Thyroid gland (tissue), 4 donors: Measurements from ENCODE around the gene CPT1A.

ENCODE experiments used
- CTCF ChIP-seq, 6 experiments: fragments of 200-600 bp in 3 of 6; fragments of 450-650 bp in 3 of 6; sonication (generic) in 3 of 6; IDR thresholded peaks; one replicate each; pipeline ENCODE4 v1.5.1; 2016 to 2019; ENCODE audit warnings: antibody characterized with exemption in 6 of 6, mild to moderate bottlenecking in 2 of 6, inconsistent platforms in 1 of 6, moderate library complexity in 1 of 6
- POLR2A ChIP-seq, 2 donors: fragments of 450-650 bp; IDR thresholded peaks; one replicate each; pipeline ENCODE4 v1.6.1; 2017; ENCODE audit warnings: antibody characterized with exemption in 2 of 2, mild to moderate bottlenecking in 2 of 2, moderate library complexity in 1 of 2

DNA sequence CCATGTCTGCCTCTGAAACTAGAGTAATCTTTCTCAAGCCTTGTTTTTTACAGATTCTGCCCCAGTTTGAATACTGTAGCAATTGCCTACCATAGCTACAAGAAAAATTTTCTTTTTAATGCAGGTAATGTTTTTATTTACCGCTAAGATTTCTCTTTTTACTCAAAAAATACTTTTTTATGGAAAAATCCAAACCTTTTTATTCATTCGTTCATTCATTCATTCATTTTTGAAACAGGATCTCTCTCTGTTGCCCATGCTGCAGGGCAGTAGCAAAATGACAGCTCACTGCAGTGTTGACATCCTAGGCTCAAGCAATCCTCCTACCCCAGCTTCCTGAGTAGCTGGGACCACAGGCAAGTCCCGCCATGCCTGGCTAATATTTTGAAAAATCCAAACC is 2.7 kb upstream of the CPT1A start:
- TF ChIP-seq CTCF (IDR thresholded peaks at IDR 0.05) = no peak
- no peak for TF ChIP-seq POLR2A (IDR thresholded peaks at IDR 0.05)
